SK-N-SH (cell line): Measurements from ENCODE around the gene TLX1. TPM values are rescaled to one million over a fixed set of nuclear protein-coding genes. Genes with fewer than 3 reads are reported as not detected.
"Not testable (repeated sequence)": the region's sequence is repeated elsewhere in the genome, so short reads cannot be mapped to it uniquely, and the experiment has no call there.

ENCODE experiments used
- CTCF ChIA-PET: fragments of 300-600, 350-600 bp; formaldehyde crosslinking; extraction: SDS; loops from one replicate; lab custom pipeline; 2021; lab: Yijun Ruan, JAX
- POLR2A ChIA-PET: fragments of 350-600 bp; sonication (Branson Sonifier 250); formaldehyde crosslinking; extraction: SDS; loops from one replicate; lab custom pipeline; 2020; ENCODE audit warnings: antibody characterized with exemption, inconsistent platforms; lab: Yijun Ruan, JAX
- DNase-seq: peaks from one replicate; pipeline ENCODE4 v3.0.0; 2012
- H2AFZ ChIP-seq: fragments of 200-600 bp; sonication (generic); 2 replicates; pipeline ENCODE4 v1.8.1; 2016; ENCODE audit warnings: antibody characterized with exemption, mild to moderate bottlenecking, low read depth
- H3F3A ChIP-seq: fragments of 200-600 bp; sonication (generic); replicated peaks from 2 replicates; pipeline ENCODE3; 2016; ENCODE audit warnings: antibody characterized with exemption, mild to moderate bottlenecking; ENCODE audit not compliant: insufficient read depth
- H3K27ac ChIP-seq, 2 experiments: fragments of 200-500 bp in 1 of 2; fragments of 200-600 bp in 1 of 2; sonication (Bioruptor generic) in 1 of 2; sonication (generic), shearing (Covaris generic) in 1 of 2; 2 replicates each; pipeline versions ENCODE4 v1.5.1 to v1.6.1; 2014 to 2016; ENCODE audit warnings: low read depth in 2 of 2, inconsistent platforms in 1 of 2, low read length in 1 of 2, mild to moderate bottlenecking in 1 of 2, mixed read lengths in 1 of 2
- H3K27me3 ChIP-seq: fragments of 200-600 bp; sonication (generic), shearing (Covaris generic); 2 replicates; pipeline ENCODE4 v1.6.1; 2016; ENCODE audit warnings: mixed run types; ENCODE audit not compliant: insufficient read depth
- H3K36me3 ChIP-seq, 2 experiments: fragments of 200-500 bp in 1 of 2; fragments of 200-600 bp in 1 of 2; sonication (Bioruptor generic) in 1 of 2; sonication (generic) in 1 of 2; replicated peaks in 1 of 2; 2 replicates each; pipeline versions ENCODE3 to v1.5.1; 2014 to 2016; ENCODE audit warnings: low read length in 1 of 2, mild to moderate bottlenecking in 1 of 2; ENCODE audit not compliant: insufficient read depth in 2 of 2, control insufficient read depth in 1 of 2
- H3K4me1 ChIP-seq, 2 experiments: fragments of 200-500 bp in 1 of 2; fragments of 200-600 bp in 1 of 2; sonication (Bioruptor generic) in 1 of 2; sonication (generic), shearing (Covaris generic) in 1 of 2; 2 replicates each; pipeline versions ENCODE4 v1.5.1 to v1.6.1; 2014 to 2016; ENCODE audit warnings: low read depth in 1 of 2, low read length in 1 of 2, mixed run types in 1 of 2; ENCODE audit not compliant: insufficient read depth in 2 of 2, control insufficient read depth in 1 of 2
- H3K4me2 ChIP-seq: fragments of 200-600 bp; sonication (generic), shearing (Covaris generic); 2 replicates; pipeline ENCODE4 v1.6.1; 2017; ENCODE audit warnings: mixed run types
- H3K4me3 ChIP-seq, 2 experiments: fragments of 200-500 bp in 1 of 2; fragments of 200-600 bp in 1 of 2; sonication (Bioruptor generic) in 1 of 2; sonication (generic), shearing (Covaris generic) in 1 of 2; 2 replicates each; pipeline versions ENCODE4 v1.5.1 to v1.8.1; 2014 to 2016; ENCODE audit warnings: low read depth in 2 of 2, inconsistent platforms in 1 of 2, low read length in 1 of 2, mild to moderate bottlenecking in 1 of 2, mixed read lengths in 1 of 2, moderate library complexity in 1 of 2
- H3K79me2 ChIP-seq: fragments of 200-600 bp; sonication (generic); 2 replicates; pipeline ENCODE4 v1.8.1; 2017; ENCODE audit warnings: mild to moderate bottlenecking; ENCODE audit not compliant: insufficient read depth
- H3K9ac ChIP-seq: fragments of 200-600 bp; sonication (generic); 2 replicates; pipeline ENCODE4 v1.6.1; 2017; ENCODE audit warnings: mixed run types
- H3K9me2 ChIP-seq: fragments of 200-600 bp; sonication (generic); 2 replicates; pipeline ENCODE4 v1.6.1; 2017; ENCODE audit warnings: mixed run types
- H3K9me3 ChIP-seq: fragments of 200-600 bp; sonication (generic); 2 replicates; pipeline ENCODE4 v1.6.1; 2017; ENCODE audit warnings: mixed run types, mild to moderate bottlenecking, moderate library complexity
- H4K20me1 ChIP-seq: fragments of 200-600 bp; sonication (generic); 2 replicates; pipeline ENCODE4 v1.6.1; 2017; ENCODE audit warnings: mild to moderate bottlenecking, mixed run types; ENCODE audit not compliant: insufficient read depth
- CHD2 ChIP-seq: fragments of 150-350 bp; IDR thresholded peaks from 2 replicates; pipeline ENCODE4 v1.6.1; 2018; ENCODE audit warnings: low read length; ENCODE audit not compliant: partially characterized antibody
- ELF1 ChIP-seq: IDR thresholded peaks from 2 replicates; pipeline ENCODE4 v1.4.0; 2012
- EZH2phosphoT487 ChIP-seq: fragments of 200-600 bp; sonication (generic); IDR thresholded peaks from 2 replicates; pipeline ENCODE4 v1.6.1; 2017; ENCODE audit warnings: low read depth, mixed run types, mild to moderate bottlenecking, antibody characterized with exemption, moderate library complexity, borderline replicate concordance
- FOSL2 ChIP-seq: IDR thresholded peaks from 2 replicates; pipeline ENCODE4 v1.4.0; 2012; ENCODE audit warnings: low read depth, mild to moderate bottlenecking, moderate library complexity, borderline replicate concordance
- FOXJ3 ChIP-seq: sonication (generic); formaldehyde crosslinking; IDR thresholded peaks from 2 replicates; pipeline ENCODE4 v1.5.1; 2020; ENCODE audit warnings: mild to moderate bottlenecking, missing genetic modification reagents
- JUND ChIP-seq: IDR thresholded peaks from 2 replicates; pipeline ENCODE4 v1.4.0; 2012
- MAX ChIP-seq: IDR thresholded peaks from 2 replicates; pipeline ENCODE4 v1.4.0; 2012; ENCODE audit warnings: low read depth
- MXI1 ChIP-seq: IDR thresholded peaks from 2 replicates; pipeline ENCODE4 v1.6.1; 2012; ENCODE audit warnings: mild to moderate bottlenecking, low read depth, low read length, improper control_type of control experiment
- NFIC ChIP-seq: IDR thresholded peaks from 2 replicates; pipeline ENCODE4 v1.4.0; 2012; ENCODE audit warnings: borderline replicate concordance
- NRF1 ChIP-seq: IDR thresholded peaks from 2 replicates; pipeline ENCODE4 v1.6.1; 2012; ENCODE audit warnings: low read depth, mild to moderate bottlenecking, low read length
- RAD21 ChIP-seq: IDR thresholded peaks from 2 replicates; pipeline ENCODE4 v1.6.1; 2012; ENCODE audit warnings: mild to moderate bottlenecking, low read length
- RCOR1 ChIP-seq: fragments of 150-350 bp; IDR thresholded peaks from 2 replicates; pipeline ENCODE4 v1.6.1; 2017; ENCODE audit warnings: antibody characterized with exemption, low read length
- RFX5 ChIP-seq: IDR thresholded peaks from 2 replicates; pipeline ENCODE4 v1.6.1; 2012; ENCODE audit warnings: mild to moderate bottlenecking, improper control_type of control experiment, low read length
- SIN3A ChIP-seq: IDR thresholded peaks from 2 replicates; pipeline ENCODE4 v1.6.1; 2012; ENCODE audit warnings: low read depth, mild to moderate bottlenecking, low read length, moderate library complexity, borderline replicate concordance
- TAF1 ChIP-seq: IDR thresholded peaks from 2 replicates; pipeline ENCODE4 v1.6.1; 2012; ENCODE audit warnings: low read depth, mild to moderate bottlenecking, low read length, moderate library complexity, borderline replicate concordance
- ZBTB33 ChIP-seq: IDR thresholded peaks from 2 replicates; pipeline ENCODE4 v1.4.0; 2012; ENCODE audit warnings: low read depth, borderline replicate concordance
- WGBS: methylation state at CpG from one replicate; pipeline ENCODE4 v1.1.6; 2017; ENCODE audit warnings: low lambda C conversion rate; 5-methylcytosine and 5-hydroxymethylcytosine counted together
- polyA plus RNA-seq, 3 experiments: library from polyadenylated mRNA; depleted of rRNA; stranded (reverse); fragments of >200 nt; gene quantifications; 2 replicates each; pipeline ENCODE4 v1.2.3, GENCODE V29; 2012
- TF ChIP-seq, protein P1 (sequence below): fragments of 150-350 bp; IDR thresholded peaks from 2 replicates; pipeline ENCODE4 v1.6.1; 2016; ENCODE audit warnings: mild to moderate bottlenecking, low read depth, low read length

TLX1 gene
- polyA plus RNA-seq, 1 of the 3 experiments (the other 2 are of a cell fraction): not detected

DNA sequence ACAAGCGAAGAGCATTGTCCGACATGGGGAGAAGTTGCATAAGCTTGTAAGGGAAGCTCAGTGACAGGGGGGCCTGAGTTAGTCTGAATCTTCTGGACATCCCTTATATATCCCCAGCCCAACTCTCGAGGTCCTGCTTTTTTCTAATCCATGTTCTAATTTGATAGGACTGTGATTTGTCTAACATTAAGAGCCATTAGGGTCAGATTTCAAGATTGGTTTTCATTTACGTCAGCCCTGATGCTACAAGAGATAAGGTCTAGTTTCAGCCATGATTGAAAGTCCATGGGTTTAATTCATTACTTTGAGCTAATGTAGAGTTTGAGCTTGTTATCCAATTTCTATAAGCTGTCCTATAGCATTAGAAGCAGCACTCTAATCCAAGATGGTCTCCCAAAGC, 20.3 kb downstream of the TLX1 start:
- ChIA-PET CTCF (interaction anchor here (1.2 to 2.7 kb wide), 10 partner anchors 9 to 419 kb away, joined by 3 to 30 read pairs (median 4); no protein-coding TSS in a partner anchor), POLR2A (no interaction called here)
- peaks cover 0 to 3% of the 10 kb centered on the region in 2 experiments; a peak in 1 of 4 replicates for H3K4me1 ChIP-seq
- WGBS: 20% methylated on average over 4 of the region's 4 CpGs
- no peaks in the 10 kb centered on the region for H3K79me2 ChIP-seq
- H3K36me3 ChIP-seq: no peaks in the 10 kb centered on the region
- no peak for DNase-seq
- H3K9me3 ChIP-seq: no peaks in the 10 kb centered on the region
- H2AFZ ChIP-seq: no peak overlapping the region
- H4K20me1 ChIP-seq: no peaks in the 10 kb centered on the region
- H3K4me2 ChIP-seq: no peak overlapping the region
- no peak overlapping the region for H3K9ac ChIP-seq
- H3F3A ChIP-seq: no peaks in the 10 kb centered on the region
- H3K27ac ChIP-seq: no peak overlapping the region
- no peak for TF ChIP-seq JUND
- TF ChIP-seq RAD21: no peak
- TF ChIP-seq SIN3A: no peak
- TF ChIP-seq MAX: no peak
- no peak for TF ChIP-seq FOXJ3 (CRISPR knock-in tag)
- no peak for TF ChIP-seq RFX5
- no peak for TF ChIP-seq ELF1
- no peak for TF ChIP-seq TAF1
- TF ChIP-seq FOSL2: no peak
- TF ChIP-seq MXI1: no peak
- no peak for TF ChIP-seq EZH2phosphoT487
- no peak for TF ChIP-seq NFIC
- TF ChIP-seq ZBTB33: no peak
- TF ChIP-seq, protein P1, sequence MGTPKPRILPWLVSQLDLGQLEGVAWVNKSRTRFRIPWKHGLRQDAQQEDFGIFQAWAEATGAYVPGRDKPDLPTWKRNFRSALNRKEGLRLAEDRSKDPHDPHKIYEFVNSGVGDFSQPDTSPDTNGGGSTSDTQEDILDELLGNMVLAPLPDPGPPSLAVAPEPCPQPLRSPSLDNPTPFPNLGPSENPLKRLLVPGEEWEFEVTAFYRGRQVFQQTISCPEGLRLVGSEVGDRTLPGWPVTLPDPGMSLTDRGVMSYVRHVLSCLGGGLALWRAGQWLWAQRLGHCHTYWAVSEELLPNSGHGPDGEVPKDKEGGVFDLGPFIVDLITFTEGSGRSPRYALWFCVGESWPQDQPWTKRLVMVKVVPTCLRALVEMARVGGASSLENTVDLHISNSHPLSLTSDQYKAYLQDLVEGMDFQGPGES: no peak
- H3K4me3 ChIP-seq: no peak overlapping the region
- H3K27me3 ChIP-seq: peaks cover 72% of the 10 kb centered on the region
- no peaks in the 10 kb centered on the region for H3K9me2 ChIP-seq

DNA sequence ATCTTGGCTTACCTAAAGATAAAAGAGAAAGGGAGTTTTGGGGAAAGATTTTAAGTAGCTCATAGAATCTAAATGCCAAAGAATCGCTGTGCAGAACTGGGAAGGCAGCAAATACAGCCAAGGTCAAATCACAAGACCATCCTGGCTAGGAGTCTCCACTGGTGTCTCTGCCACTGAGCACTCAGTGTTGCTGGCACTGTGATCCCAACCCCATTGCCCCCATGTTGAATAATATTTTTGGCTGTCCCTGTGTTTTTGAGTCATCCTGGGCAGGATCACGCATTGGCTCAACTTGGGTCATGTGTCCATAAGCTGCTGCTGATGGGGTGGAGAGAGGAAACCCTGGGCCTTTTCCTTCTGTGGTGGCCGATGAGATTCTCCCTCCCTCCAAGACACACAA, 21.2 kb downstream of the TLX1 start:
- H3K27ac ChIP-seq: no peak overlapping the region
- H3K9me3 ChIP-seq: no peaks in the 10 kb centered on the region
- no peak for DNase-seq
- no peak overlapping the region for H3K4me2 ChIP-seq
- H3K79me2 ChIP-seq: no peaks in the 10 kb centered on the region
- POLR2A ChIA-PET: no interaction called here
- no peaks in the 10 kb centered on the region for H3F3A ChIP-seq
- WGBS: 46% methylated on average over 3 of the region's 3 CpGs
- no peak overlapping the region for H3K4me3 ChIP-seq
- H3K27me3 ChIP-seq: peaks cover 67% of the 10 kb centered on the region
- no peaks in the 10 kb centered on the region for H3K36me3 ChIP-seq
- H4K20me1 ChIP-seq: no peaks in the 10 kb centered on the region
- no peaks in the 10 kb centered on the region for H3K4me1 ChIP-seq
- no peak overlapping the region for H2AFZ ChIP-seq
- no peaks in the 10 kb centered on the region for H3K9me2 ChIP-seq
- H3K9ac ChIP-seq: no peak overlapping the region
- TF ChIP-seq JUND (no peak), EZH2phosphoT487 (no peak), ZBTB33 (no peak), CHD2 (no peak), NRF1 (no peak), RCOR1 (no peak)
- CTCF ChIA-PET: interaction anchor here (0.9 to 2.7 kb wide), 13 partner anchors 9 to 418 kb away, joined by 3 to 30 read pairs (median 4); no protein-coding TSS in a partner anchor

GRCh38 chr10:101154506-101154905, 23.4 kb downstream of the TLX1 start:
- H3K36me3 ChIP-seq, H3K9ac ChIP-seq, H3K4me3 ChIP-seq, POLR2A ChIA-PET, H3K4me2 ChIP-seq, H2AFZ ChIP-seq, H3K4me1 ChIP-seq, H3K79me2 ChIP-seq, H3K9me2 ChIP-seq, H4K20me1 ChIP-seq, H3K27ac ChIP-seq, H3F3A ChIP-seq, H3K9me3 ChIP-seq, DNase-seq: not testable (repeated sequence)
- peaks cover 50% of the 10 kb centered on the region for H3K27me3 ChIP-seq
- WGBS: 67% methylated on average over 5 of the region's 5 CpGs
- CTCF ChIA-PET: interaction anchor here (0.8 to 8.5 kb wide), 4 partner anchors 13 to 105 kb away, joined by 3 to 95 read pairs (median 6); no protein-coding TSS in a partner anchor
